Suprapubic skin (tissue), 4 donors: ENCODE measurements around the gene SPAG8.

Experiments
- CTCF ChIP-seq, 2 donors: fragments of 200-600 bp in 1 of 2; fragments of 450-650 bp in 1 of 2; sonication (generic) in 1 of 2; IDR thresholded peaks; one replicate each; pipeline ENCODE4 v1.5.1; 2016 to 2019; ENCODE audit warnings: antibody characterized with exemption in 2 of 2, mild to moderate bottlenecking in 1 of 2, moderate library complexity in 1 of 2
- EP300 ChIP-seq: sonication (generic); formaldehyde crosslinking; IDR thresholded peaks from one replicate; pipeline ENCODE4 v1.6.1; 2017; ENCODE audit warnings: antibody characterized with exemption
- POLR2A ChIP-seq, 2 donors: fragments of 450-650 bp; IDR thresholded peaks; one replicate each; pipeline ENCODE4 v1.6.1; 2017; ENCODE audit warnings: antibody characterized with exemption in 2 of 2, mild to moderate bottlenecking in 2 of 2, moderate library complexity in 2 of 2
- POLR2AphosphoS5 ChIP-seq, 3 donors: sonication (generic); formaldehyde crosslinking; IDR thresholded peaks; one replicate each; pipeline ENCODE4 v1.6.1; 2017; ENCODE audit warnings: antibody characterized with exemption in 3 of 3

- TF ChIP-seq POLR2AphosphoS5 (IDR thresholded peaks at IDR 0.05) = no peak
- TF ChIP-seq CTCF (IDR thresholded peaks at IDR 0.05) = no peak
- no peak for TF ChIP-seq EP300
- TF ChIP-seq POLR2A (IDR thresholded peaks at IDR 0.05) = no peak
These were observed 44.6 kb downstream of the SPAG8 start for GRCh38 chr9:35767458-35767857.
